ENCODE results near the gene MCM3. TPM values are rescaled to one million over a fixed set of nuclear protein-coding genes. Genes with fewer than 3 reads are reported as not detected.

Gene MCM3
- total and polyA plus RNA-seq, 4 experiments from 2014 or later = 46.2 to 58.1 (median 51.4) TPM

DNA sequence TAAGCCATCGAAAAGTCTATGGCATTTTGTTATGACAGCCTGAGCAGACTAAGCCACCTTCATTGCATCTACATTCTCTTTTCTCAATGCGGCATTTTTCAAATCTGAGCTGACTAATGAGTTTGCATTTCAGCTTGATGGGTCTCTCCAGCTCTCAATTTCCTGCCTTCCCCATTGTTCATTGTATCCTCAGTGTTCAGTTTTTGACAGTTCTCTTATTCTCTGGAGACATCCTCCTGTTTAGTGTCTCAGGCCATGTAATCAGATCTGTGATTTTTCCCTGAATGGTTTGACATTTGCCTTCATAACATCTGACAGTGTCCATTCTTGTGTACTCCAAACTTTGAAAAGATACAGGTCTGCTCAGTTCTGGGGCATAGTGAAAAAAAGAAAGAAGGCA is 27.9 kb upstream of the MCM3 start:
- no peak for DNase-seq
- Histone ChIP-seq H3K27me3 (ENCODE audit: insufficient read depth, low read length) (no peaks in the 10 kb centered on the region), H3K9me3 (ENCODE audit: control insufficient read depth in 1 of 2, low read length in 2 of 2) (no peaks in the 10 kb centered on the region), H3K27ac (ENCODE audit: low read depth, low read length) (no peak overlapping the region), H3K4me1 (ENCODE audit: insufficient read depth, low read length) (peaks cover 31% of the 10 kb centered on the region), H3K36me3 (ENCODE audit: insufficient read depth, low read length) (no peaks in the 10 kb centered on the region), H3K4me3 (ENCODE audit: low read length in 2 of 2) (no peak overlapping the region)
- Mint-ChIP-seq H3K27me3 (no peaks in the 10 kb centered on the region), H3K36me3 (no peaks in the 10 kb centered on the region), H3K27ac (peak overlapping the region in 2 of 7 donors; percentile 2 to 31), H3K4me3 (no peak overlapping the region), H3K9me3 (no peaks in the 10 kb centered on the region), H3K4me1 (peaks cover 24 to 57% (median 40%) of the 10 kb centered on the region in 4 donors)
- ChIA-PET POLR2A (ENCODE audit: partially characterized antibody) (interaction anchor here (0.7 to 5.4 kb wide), 5 partner anchors 21 to 351 kb away, joined by 3 to 48 read pairs (median 3); no protein-coding TSS in a partner anchor), CTCF (ENCODE audit: partially characterized antibody) (interaction anchor here (0.6 to 3.7 kb wide), 7 partner anchors 18 to 95 kb away, joined by 4 to 14 read pairs (median 6); partner anchors contain the start of gene PAQR8)
- intact Hi-C loops (cut with micrococcal nuclease) = no loop called here

DNA sequence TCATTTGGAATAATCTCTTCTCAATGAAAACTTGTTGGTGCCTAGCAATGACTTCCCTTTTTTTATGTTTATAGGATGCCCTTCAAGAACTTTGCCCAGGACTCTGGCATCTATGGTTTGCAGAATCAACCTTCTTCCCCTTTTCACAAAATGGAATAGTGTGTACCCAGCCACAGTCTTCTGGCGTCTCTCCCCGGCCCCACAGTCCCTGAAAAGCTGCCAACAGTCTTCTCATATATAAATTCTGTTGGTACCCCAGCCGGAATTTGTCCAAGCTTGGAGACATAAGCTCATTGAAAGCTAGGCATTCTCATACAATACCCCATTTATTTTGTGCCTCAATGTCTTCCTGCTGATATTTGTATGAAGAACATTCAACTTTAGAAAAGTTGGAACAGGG is 26.4 kb upstream of the MCM3 start:
- CTCF ChIA-PET (ENCODE audit: partially characterized antibody) = interaction anchor here (0.6 to 6.8 kb wide), 8 partner anchors 17 to 350 kb away, joined by 3 to 62 read pairs (median 6); partner anchors contain the start of genes MCM3 and PAQR8
- no peaks in the 10 kb centered on the region for H3K9me3 Mint-ChIP-seq
- intact Hi-C loops (cut with micrococcal nuclease) = no loop called here
- no peaks in the 10 kb centered on the region for H3K27me3 ChIP-seq (ENCODE audit: insufficient read depth, low read length)
- no peaks in the 10 kb centered on the region for H3K36me3 Mint-ChIP-seq
- peaks cover 46% of the 10 kb centered on the region for H3K4me1 ChIP-seq (ENCODE audit: insufficient read depth, low read length)
- H3K27ac ChIP-seq (ENCODE audit: low read depth, low read length) = no peak overlapping the region
- no peak for DNase-seq
- no peaks in the 10 kb centered on the region for H3K9me3 ChIP-seq (ENCODE audit: control insufficient read depth in 1 of 2, low read length in 2 of 2)
- no peaks in the 10 kb centered on the region for H3K36me3 ChIP-seq (ENCODE audit: insufficient read depth, low read length)
- H3K4me3 Mint-ChIP-seq = peak overlapping the region in 3 of 8 donors; percentile 9 to 36 (median 23)
- no peaks in the 10 kb centered on the region for H3K27me3 Mint-ChIP-seq
- POLR2A ChIA-PET (ENCODE audit: partially characterized antibody) = interaction anchor here (1.0 to 5.4 kb wide), 5 partner anchors 15 to 79 kb away, joined by 3 to 48 read pairs (median 6); partner anchors contain the start of gene PAQR8
- peaks cover 35 to 73% (median 49%) of the 10 kb centered on the region in 4 donors for H3K4me1 Mint-ChIP-seq
- H3K4me3 ChIP-seq (ENCODE audit: low read length in 2 of 2) = no peak overlapping the region
- peak overlapping the region in 3 of 7 donors; percentile 32 to 74 (median 50) for H3K27ac Mint-ChIP-seq

- no peaks in the 10 kb centered on the region for H3K9me3 Mint-ChIP-seq
- no peaks in the 10 kb centered on the region for H3K36me3 ChIP-seq (ENCODE audit: insufficient read depth, low read length)
- H3K9me3 ChIP-seq (ENCODE audit: control insufficient read depth in 1 of 2, low read length in 2 of 2) = no peaks in the 10 kb centered on the region
- intact Hi-C loops (cut with micrococcal nuclease) = no loop called here
- H3K27me3 Mint-ChIP-seq = no peaks in the 10 kb centered on the region
- H3K4me1 Mint-ChIP-seq = peaks cover 53 to 91% (median 77%) of the 10 kb centered on the region in 4 donors
- peak in 4 of 5 donors; percentile 50 to 67 (median 58) for DNase-seq
- ChIA-PET POLR2A (ENCODE audit: partially characterized antibody) (interaction anchor here (0.6 to 9.1 kb wide), 16 partner anchors 8 to 1040 kb away, joined by 3 to 124 read pairs (median 7); partner anchors contain the start of genes MCM3 and PAQR8), CTCF (ENCODE audit: partially characterized antibody) (interaction anchor here (0.7 to 6.8 kb wide), 14 partner anchors 9 to 110 kb away, joined by 3 to 62 read pairs (median 8); partner anchors contain the start of genes MCM3 and PAQR8)
- peak overlapping the region; percentile 88 to 97 (median 95) for H3K27ac Mint-ChIP-seq
- no peaks in the 10 kb centered on the region for H3K27me3 ChIP-seq (ENCODE audit: insufficient read depth, low read length)
- no peaks in the 10 kb centered on the region for H3K36me3 Mint-ChIP-seq
- peaks cover 76% of the 10 kb centered on the region for H3K4me1 ChIP-seq (ENCODE audit: insufficient read depth, low read length)
- peak overlapping the region; percentile 45 for H3K27ac ChIP-seq (ENCODE audit: low read depth, low read length)
- peak overlapping the region; percentile 70 to 92 (median 80) for H3K4me3 Mint-ChIP-seq
- H3K4me3 ChIP-seq (ENCODE audit: low read length in 2 of 2) = peak overlapping the region in 1 of 2 donors; percentile 17
Observed at GRCh38 chr6:52307900-52308372, 23.4 kb upstream of the MCM3 start.

- intact Hi-C loops (cut with micrococcal nuclease) = no loop called here
- CTCF ChIA-PET (ENCODE audit: partially characterized antibody) = interaction anchor here (0.8 to 6.8 kb wide), 13 partner anchors 8 to 93 kb away, joined by 3 to 62 read pairs (median 8); partner anchors contain the start of genes MCM3 and PAQR8
- no peaks in the 10 kb centered on the region for H3K36me3 Mint-ChIP-seq
- peaks cover 54 to 88% (median 74%) of the 10 kb centered on the region in 4 donors for H3K4me1 Mint-ChIP-seq
- DNase-seq = no peak
- POLR2A ChIA-PET (ENCODE audit: partially characterized antibody) = interaction anchor here (0.6 to 9.1 kb wide), 18 partner anchors 9 to 1040 kb away, joined by 3 to 124 read pairs (median 5); partner anchors contain the start of genes MCM3 and PAQR8
- H3K4me1 ChIP-seq (ENCODE audit: insufficient read depth, low read length) = peaks cover 78% of the 10 kb centered on the region
- peak overlapping the region; percentile 88 to 97 (median 95) for H3K27ac Mint-ChIP-seq
- no peaks in the 10 kb centered on the region for H3K27me3 Mint-ChIP-seq
- H3K36me3 ChIP-seq (ENCODE audit: insufficient read depth, low read length) = no peaks in the 10 kb centered on the region
- H3K9me3 Mint-ChIP-seq = no peaks in the 10 kb centered on the region
- peak overlapping the region; percentile 45 for H3K27ac ChIP-seq (ENCODE audit: low read depth, low read length)
- H3K27me3 ChIP-seq (ENCODE audit: insufficient read depth, low read length) = no peaks in the 10 kb centered on the region
- peak overlapping the region in 1 of 2 donors; percentile 17 for H3K4me3 ChIP-seq (ENCODE audit: low read length in 2 of 2)
- no peaks in the 10 kb centered on the region for H3K9me3 ChIP-seq (ENCODE audit: control insufficient read depth in 1 of 2, low read length in 2 of 2)
- H3K4me3 Mint-ChIP-seq = peak overlapping the region; percentile 70 to 92 (median 80)
Observed at GRCh38 chr6:52306972-52307870, 22.7 kb upstream of the MCM3 start.

DNA sequence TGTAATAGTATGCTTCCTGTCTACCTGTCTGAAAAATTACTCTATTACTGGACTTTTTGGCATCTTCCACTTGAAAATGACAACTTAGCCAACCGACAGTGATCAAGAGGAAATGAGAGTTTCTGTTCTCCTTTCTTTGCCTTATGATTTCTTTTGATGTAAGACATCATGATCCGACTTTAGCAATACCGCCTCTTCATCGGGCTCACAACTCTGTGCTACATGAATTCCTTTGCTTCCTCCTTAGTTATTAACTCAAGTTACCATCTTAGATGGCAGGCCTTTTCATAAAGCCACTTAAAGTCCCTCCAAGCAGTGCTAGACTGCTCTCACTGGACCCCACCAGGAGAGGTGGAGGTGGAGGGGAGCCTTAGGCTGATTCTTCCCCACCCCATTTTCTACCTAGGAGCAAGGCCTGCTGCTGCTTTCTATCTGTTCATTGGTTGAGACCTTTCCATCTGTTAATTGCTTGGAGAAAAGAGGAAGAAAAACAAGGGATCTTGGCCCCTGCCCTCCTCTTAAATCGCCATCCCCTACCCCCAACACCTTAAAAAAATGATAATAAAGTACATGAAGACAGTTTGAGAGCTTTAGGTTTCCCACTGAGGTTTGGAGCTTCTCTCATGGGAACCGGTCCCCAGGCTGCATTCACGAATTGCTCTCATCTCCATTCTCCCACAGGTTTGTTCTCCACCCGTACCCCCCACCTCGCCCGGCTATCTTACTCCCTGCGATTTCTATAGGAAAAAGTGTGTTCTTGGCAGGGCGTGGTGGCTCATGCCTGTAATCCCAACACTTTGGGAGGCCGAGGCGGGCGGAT is 21.6 kb upstream of the MCM3 start:
- POLR2A ChIA-PET (ENCODE audit: partially characterized antibody) = interaction anchor here (0.6 to 9.1 kb wide), 13 partner anchors 9 to 91 kb away, joined by 3 to 124 read pairs (median 13); partner anchors contain the start of genes MCM3 and PAQR8
- DNase-seq = peak in 3 of 5 donors; percentile 23 to 29 (median 28)
- H3K36me3 ChIP-seq (ENCODE audit: insufficient read depth, low read length) = no peaks in the 10 kb centered on the region
- peak overlapping the region; percentile 88 to 96 (median 94) for H3K27ac Mint-ChIP-seq
- H3K4me3 ChIP-seq (ENCODE audit: low read length in 2 of 2) = peak overlapping the region in 1 of 2 donors; percentile 23
- H3K4me1 ChIP-seq (ENCODE audit: insufficient read depth, low read length) = peaks cover 78% of the 10 kb centered on the region
- H3K4me1 Mint-ChIP-seq = peaks cover 57 to 88% (median 76%) of the 10 kb centered on the region in 4 donors
- no peaks in the 10 kb centered on the region for H3K27me3 ChIP-seq (ENCODE audit: insufficient read depth, low read length)
- peak overlapping the region; percentile 59 for H3K27ac ChIP-seq (ENCODE audit: low read depth, low read length)
- no peaks in the 10 kb centered on the region for H3K27me3 Mint-ChIP-seq
- peaks cover 0 to 2% (median 0%) of the 10 kb centered on the region in 8 donors for H3K9me3 Mint-ChIP-seq
- peak overlapping the region; percentile 39 to 92 (median 81) for H3K4me3 Mint-ChIP-seq
- intact Hi-C loops (cut with micrococcal nuclease) = loop anchor here (1.0 to 2.0 kb wide), 2 partner anchors 19 to 57 kb away; partner anchors contain the start of gene PAQR8
- no peaks in the 10 kb centered on the region for H3K9me3 ChIP-seq (ENCODE audit: control insufficient read depth in 1 of 2, low read length in 2 of 2)
- CTCF ChIA-PET (ENCODE audit: partially characterized antibody) = interaction anchor here (1.6 to 6.8 kb wide), 6 partner anchors 17 to 113 kb away, joined by 3 to 62 read pairs (median 12); partner anchors contain the start of gene MCM3
- no peaks in the 10 kb centered on the region for H3K36me3 Mint-ChIP-seq

DNA sequence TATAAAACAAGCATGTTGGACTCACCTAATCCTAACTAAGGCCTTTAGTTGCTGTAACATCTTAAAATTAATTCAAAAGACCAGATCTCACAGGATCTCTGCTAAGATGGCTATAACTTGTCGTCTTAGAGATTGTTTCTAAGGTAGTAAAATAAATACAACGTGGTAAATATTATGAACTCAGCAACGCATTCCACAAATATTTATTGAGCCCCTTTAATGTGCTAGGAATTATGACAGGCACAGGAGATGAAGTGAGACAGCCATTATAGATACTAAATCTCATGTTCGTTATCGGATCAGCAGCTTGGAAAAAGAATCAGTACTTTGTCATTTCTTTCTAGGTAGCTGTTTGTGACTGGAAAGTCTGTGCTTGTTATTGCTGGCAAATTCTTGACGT is 20.9 kb upstream of the MCM3 start:
- POLR2A ChIA-PET (ENCODE audit: partially characterized antibody) = interaction anchor here (0.6 to 9.1 kb wide), 13 partner anchors 9 to 1103 kb away, joined by 3 to 124 read pairs (median 5); partner anchors contain the start of genes MCM3 and PAQR8
- CTCF ChIA-PET (ENCODE audit: partially characterized antibody) = interaction anchor here (1.8 to 6.8 kb wide), 3 partner anchors 20 to 113 kb away, joined by 3 to 62 read pairs (median 8); partner anchors contain the start of gene MCM3
- H3K27ac Mint-ChIP-seq = peak overlapping the region; percentile 88 to 96 (median 94)
- Histone ChIP-seq H3K9me3 (ENCODE audit: control insufficient read depth in 1 of 2, low read length in 2 of 2) (no peaks in the 10 kb centered on the region), H3K4me1 (ENCODE audit: insufficient read depth, low read length) (peaks cover 77% of the 10 kb centered on the region), H3K4me3 (ENCODE audit: low read length in 2 of 2) (peak overlapping the region in 1 of 2 donors; percentile 34), H3K27ac (ENCODE audit: low read depth, low read length) (peak overlapping the region; percentile 59), H3K36me3 (ENCODE audit: insufficient read depth, low read length) (no peaks in the 10 kb centered on the region), H3K27me3 (ENCODE audit: insufficient read depth, low read length) (no peaks in the 10 kb centered on the region)
- H3K4me3 Mint-ChIP-seq = peak overlapping the region; percentile 27 to 92 (median 81)
- no peaks in the 10 kb centered on the region for H3K27me3 Mint-ChIP-seq
- peaks cover 0 to 3% (median under 1%) of the 10 kb centered on the region in 8 donors for H3K9me3 Mint-ChIP-seq
- H3K4me1 Mint-ChIP-seq = peaks cover 56 to 88% (median 74%) of the 10 kb centered on the region in 4 donors
- DNase-seq = peak in 4 of 5 donors; percentile 12 to 28 (median 25)
- intact Hi-C loops (cut with micrococcal nuclease) = loop anchor here (1.0 to 2.0 kb wide), 2 partner anchors 18 to 57 kb away; partner anchors contain the start of gene PAQR8
- no peaks in the 10 kb centered on the region for H3K36me3 Mint-ChIP-seq

All from CD4-positive, alpha-beta memory T cell (primary cell).